Tibial artery (tissue), 4 donors: Measurements from ENCODE around the gene ISG15.

Source experiments
- DNase-seq, 2 donors: peaks; one replicate each; pipeline ENCODE4 v3.0.0-alpha.2; 2019
- H3K27ac ChIP-seq, 2 donors: fragments of 200-600 bp; sonication (generic) in 1 of 2; 1 replicate in 1 of 2; 2 replicates in 1 of 2; pipeline ENCODE4 v1.5.1; 2018 to 2019; ENCODE audit warnings: mild to moderate bottlenecking in 1 of 2
- H3K27me3 ChIP-seq, 2 donors: fragments of 200-600 bp; sonication (generic) in 1 of 2; one replicate each; pipeline versions ENCODE4 v1.5.1 to v1.6.0; 2016 to 2019
- H3K36me3 ChIP-seq, 3 donors: fragments of 200-600 bp; sonication (generic) in 2 of 3; one replicate each; pipeline ENCODE4 v1.5.1; 2016 to 2019; ENCODE audit warnings: mild to moderate bottlenecking in 2 of 3
- H3K4me1 ChIP-seq, 4 donors: fragments of 200-600 bp; sonication (generic) in 2 of 4; 1 replicate in 3 of 4; 2 replicates in 1 of 4; pipeline ENCODE4 v1.5.1; 2016 to 2019
- H3K4me3 ChIP-seq, 2 donors: fragments of 200-600 bp; sonication (generic) in 1 of 2; 1 replicate in 1 of 2; 2 replicates in 1 of 2; pipeline ENCODE4 v1.5.1; 2018 to 2019; ENCODE audit warnings: mild to moderate bottlenecking in 2 of 2
- H3K9me3 ChIP-seq, 3 donors: fragments of 200-600 bp; sonication (generic) in 1 of 3; one replicate each; pipeline ENCODE4 v1.5.1; 2016 to 2019
- intact Hi-C: fragments of 100-400 bp; cut with DNase I; formaldehyde crosslinking; loops from one replicate; pipeline ENCODE4 v1.15.0; 2023; ENCODE audit warnings: low total_unique reads
- TF ChIP-seq, protein P1 (sequence below), 2 experiments: fragments of 200-600 bp in 1 of 2; fragments of 450-650 bp in 1 of 2; IDR thresholded peaks; one replicate each; pipeline ENCODE4 v1.5.1; 2017 to 2019; ENCODE audit warnings: antibody characterized with exemption in 2 of 2, mild to moderate bottlenecking in 1 of 2, moderate library complexity in 1 of 2

Gene ISG15

DNA sequence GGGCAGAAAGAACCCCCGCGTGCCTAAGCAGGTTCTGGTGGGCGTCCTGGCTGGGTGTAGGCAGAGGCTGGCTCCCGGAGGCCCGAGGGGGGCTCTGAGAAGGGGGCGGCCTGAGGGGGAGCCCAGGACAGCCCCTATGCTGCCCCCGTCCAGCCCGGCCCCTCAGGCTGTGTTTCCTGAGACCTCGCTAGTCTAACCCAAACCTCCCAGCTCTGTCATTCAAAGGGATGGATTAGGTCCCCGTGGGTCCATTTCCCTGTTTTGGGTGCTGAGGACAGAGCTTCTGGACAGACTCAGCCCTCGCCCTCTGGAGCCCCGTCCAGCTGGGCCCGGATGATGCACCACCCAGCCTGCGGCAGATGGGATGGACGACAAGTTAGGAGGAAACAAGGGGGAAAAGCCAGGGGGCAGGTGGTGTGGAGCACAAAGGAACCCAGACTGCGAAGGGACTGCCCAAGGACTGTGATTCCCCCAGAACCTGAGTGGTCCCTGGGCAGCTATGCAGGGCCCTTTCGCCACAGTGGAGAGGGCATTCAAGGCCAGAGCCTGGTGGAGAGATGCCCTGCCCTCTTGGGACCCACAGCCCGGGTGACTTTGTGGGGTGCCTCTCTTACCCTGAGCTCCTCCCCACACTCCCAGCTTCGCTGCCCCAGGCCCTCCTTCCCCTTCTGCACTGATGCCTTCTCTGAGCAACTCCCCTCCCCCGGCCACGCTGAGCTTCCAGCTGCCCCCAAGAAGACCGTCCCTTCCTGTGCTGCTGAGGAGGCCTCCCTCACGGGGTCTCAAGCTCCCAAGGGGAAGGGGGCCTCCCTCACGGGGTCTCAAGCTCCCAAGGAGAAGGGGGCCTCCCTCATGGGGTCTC lies 16.2 kb upstream of the ISG15 start:
- peaks cover 0 to 49% (median 24%) of the 10 kb centered on the region in 4 donors for H3K4me1 ChIP-seq
- intact Hi-C loops = no loop called here
- peaks cover 0 to 6% (median 6%) of the 10 kb centered on the region in 3 donors for H3K9me3 ChIP-seq
- peak overlapping the region; percentile 67 to 89 for H3K4me3 ChIP-seq
- H3K36me3 ChIP-seq = peaks cover 0 to 3% (median 0%) of the 10 kb centered on the region in 3 donors
- no peak for DNase-seq
- TF ChIP-seq, protein P1, sequence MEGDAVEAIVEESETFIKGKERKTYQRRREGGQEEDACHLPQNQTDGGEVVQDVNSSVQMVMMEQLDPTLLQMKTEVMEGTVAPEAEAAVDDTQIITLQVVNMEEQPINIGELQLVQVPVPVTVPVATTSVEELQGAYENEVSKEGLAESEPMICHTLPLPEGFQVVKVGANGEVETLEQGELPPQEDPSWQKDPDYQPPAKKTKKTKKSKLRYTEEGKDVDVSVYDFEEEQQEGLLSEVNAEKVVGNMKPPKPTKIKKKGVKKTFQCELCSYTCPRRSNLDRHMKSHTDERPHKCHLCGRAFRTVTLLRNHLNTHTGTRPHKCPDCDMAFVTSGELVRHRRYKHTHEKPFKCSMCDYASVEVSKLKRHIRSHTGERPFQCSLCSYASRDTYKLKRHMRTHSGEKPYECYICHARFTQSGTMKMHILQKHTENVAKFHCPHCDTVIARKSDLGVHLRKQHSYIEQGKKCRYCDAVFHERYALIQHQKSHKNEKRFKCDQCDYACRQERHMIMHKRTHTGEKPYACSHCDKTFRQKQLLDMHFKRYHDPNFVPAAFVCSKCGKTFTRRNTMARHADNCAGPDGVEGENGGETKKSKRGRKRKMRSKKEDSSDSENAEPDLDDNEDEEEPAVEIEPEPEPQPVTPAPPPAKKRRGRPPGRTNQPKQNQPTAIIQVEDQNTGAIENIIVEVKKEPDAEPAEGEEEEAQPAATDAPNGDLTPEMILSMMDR (IDR thresholded peaks at IDR 0.05) = no peak
- H3K27me3 ChIP-seq = no peaks in the 10 kb centered on the region
- peak overlapping the region in 1 of 2 donors; percentile 100 for H3K27ac ChIP-seq

DNA sequence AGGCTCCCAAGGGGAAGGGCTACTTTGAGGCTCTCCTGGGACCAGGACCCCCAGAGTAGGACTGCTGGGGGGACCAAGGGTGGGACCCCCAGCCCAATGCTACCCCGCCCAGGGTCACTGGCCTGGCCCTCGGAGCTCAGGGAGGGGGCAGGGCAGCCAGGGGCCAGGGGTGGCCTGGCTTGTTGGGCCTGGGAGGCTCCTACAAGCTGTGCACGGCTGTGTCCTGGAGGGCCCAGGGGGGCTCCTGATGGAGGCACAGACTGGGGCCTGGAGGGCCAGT lies 15.6 kb upstream of the ISG15 start:
- peaks cover 0 to 2% (median under 1%) of the 10 kb centered on the region in 3 donors for H3K9me3 ChIP-seq
- intact Hi-C loops = no loop called here
- no peaks in the 10 kb centered on the region for H3K27me3 ChIP-seq
- H3K4me3 ChIP-seq = peak overlapping the region; percentile 67 to 89
- DNase-seq = peak in 1 of 2 donors; percentile 68
- peaks cover 0 to 3% (median 0%) of the 10 kb centered on the region in 3 donors for H3K36me3 ChIP-seq
- peak overlapping the region in 1 of 2 donors; percentile 100 for H3K27ac ChIP-seq
- TF ChIP-seq, protein P1 (IDR thresholded peaks at IDR 0.05) = no peak
- peaks cover 0 to 49% (median 24%) of the 10 kb centered on the region in 4 donors for H3K4me1 ChIP-seq

DNA sequence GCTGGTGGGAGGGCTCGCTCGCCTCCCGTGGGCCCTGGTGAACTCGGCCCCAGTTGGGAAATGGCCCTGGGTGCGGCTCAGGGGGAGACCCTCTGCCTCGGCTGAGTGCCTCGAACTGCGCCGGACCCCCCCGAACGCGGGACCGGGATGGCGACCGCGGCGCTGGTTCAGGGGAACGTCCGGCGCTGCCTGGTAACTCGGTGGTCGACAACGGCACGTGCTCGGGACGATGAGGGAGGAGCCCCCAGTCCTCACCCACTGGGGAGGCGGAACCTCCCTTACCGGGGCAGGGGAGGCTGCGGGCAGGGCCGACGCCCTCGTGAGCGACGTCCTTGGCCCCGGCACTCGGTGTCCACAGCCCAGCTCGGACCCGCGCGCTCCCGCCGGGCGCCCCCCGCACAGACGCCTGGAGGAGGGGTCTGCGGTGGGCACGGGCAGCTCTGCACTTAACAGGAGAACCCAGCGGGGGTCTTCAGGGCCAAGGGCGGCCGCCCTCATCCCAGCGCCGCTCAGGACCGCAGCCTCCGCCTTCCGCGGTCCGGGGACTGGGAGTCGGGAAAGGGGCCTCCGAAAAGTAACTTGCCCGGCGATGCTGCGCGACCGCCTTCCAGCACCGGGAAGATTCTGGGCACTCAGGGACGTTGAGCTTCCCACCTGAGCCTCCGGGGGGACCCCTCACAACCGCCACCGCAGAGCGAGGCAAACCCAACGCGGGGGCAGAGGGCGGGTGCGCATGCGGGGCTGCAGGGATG lies 15.1 kb upstream of the ISG15 start:
- H3K9me3 ChIP-seq = no peaks in the 10 kb centered on the region
- H3K36me3 ChIP-seq = peaks cover 0 to 5% (median 1%) of the 10 kb centered on the region in 3 donors
- no peaks in the 10 kb centered on the region for H3K27me3 ChIP-seq
- intact Hi-C loops = no loop called here
- H3K27ac ChIP-seq = peak overlapping the region; percentile 100
- DNase-seq = peak in 1 of 2 donors; percentile 67
- peaks cover 0 to 49% (median 24%) of the 10 kb centered on the region in 4 donors for H3K4me1 ChIP-seq
- H3K4me3 ChIP-seq = peak overlapping the region; percentile 67 to 89
- TF ChIP-seq, protein P1 (IDR thresholded peaks at IDR 0.05) = no peak

DNA sequence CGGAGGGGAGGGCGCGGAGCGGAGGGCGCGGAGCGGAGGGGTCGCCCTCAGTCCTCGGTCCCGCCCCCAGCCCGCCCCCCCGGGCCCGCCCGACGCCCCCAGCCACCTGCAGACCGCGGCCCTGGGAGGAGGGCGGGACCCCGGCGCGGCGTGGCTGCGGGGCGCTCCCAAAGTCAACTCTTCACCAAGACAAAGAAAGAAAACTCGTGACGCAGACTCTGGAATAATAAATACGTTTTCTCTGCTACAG lies 14.6 kb upstream of the ISG15 start:
- Histone ChIP-seq H3K9me3 (no peaks in the 10 kb centered on the region), H3K4me1 (peaks cover 0 to 49% (median 24%) of the 10 kb centered on the region in 4 donors), H3K27me3 (no peaks in the 10 kb centered on the region), H3K4me3 (peak overlapping the region; percentile 67 to 89), H3K36me3 (peaks cover 0 to 10% (median 0%) of the 10 kb centered on the region in 3 donors), H3K27ac (peak overlapping the region; percentile 100)
- TF ChIP-seq, protein P1 (IDR thresholded peaks at IDR 0.05) = no peak
- intact Hi-C loops = no loop called here
- no peak for DNase-seq

DNA sequence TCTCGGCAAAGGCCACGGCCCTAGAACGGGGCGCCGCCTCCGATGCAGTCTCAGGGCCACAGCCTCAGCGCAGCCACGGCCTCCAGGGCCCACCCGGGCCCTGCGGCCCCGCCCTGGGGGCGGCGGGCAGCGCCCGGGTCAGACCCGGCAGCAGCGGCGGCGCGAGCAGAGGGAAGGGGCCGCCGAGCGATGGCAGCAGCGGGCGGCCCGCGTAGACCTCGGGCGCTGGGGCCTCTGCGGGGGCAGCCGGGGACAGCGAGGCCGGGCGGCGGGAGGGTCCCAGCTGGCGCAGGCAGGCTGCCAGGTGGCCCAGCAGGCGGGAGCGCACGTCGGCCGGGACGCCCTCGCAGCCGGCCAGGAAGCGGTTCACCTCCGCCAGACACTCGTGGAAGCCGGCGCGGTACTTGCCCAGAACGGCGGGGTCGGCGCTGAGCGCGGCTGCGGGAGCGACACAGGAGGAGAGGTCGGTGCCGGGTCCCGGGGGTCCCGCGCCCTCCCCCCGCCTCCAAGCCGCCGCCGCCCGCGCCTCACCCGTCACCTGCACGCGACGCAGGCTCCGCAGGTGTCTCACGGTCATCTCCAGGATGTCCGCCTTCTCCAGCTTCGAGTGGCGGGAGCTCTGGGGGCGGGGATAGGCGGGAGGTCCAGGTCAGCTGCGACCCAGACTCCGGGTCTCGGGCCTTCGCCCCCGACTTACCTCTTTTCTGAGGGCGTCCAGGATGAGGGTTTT lies 14.1 kb upstream of the ISG15 start:
- Histone ChIP-seq H3K27ac (peak overlapping the region; percentile 100), H3K9me3 (no peaks in the 10 kb centered on the region), H3K36me3 (peaks cover 0 to 10% (median 0%) of the 10 kb centered on the region in 3 donors), H3K27me3 (no peaks in the 10 kb centered on the region), H3K4me3 (peak overlapping the region; percentile 67 to 89), H3K4me1 (peaks cover 0 to 49% (median 24%) of the 10 kb centered on the region in 4 donors)
- DNase-seq = no peak
- intact Hi-C loops = no loop called here
- TF ChIP-seq, protein P1 (IDR thresholded peaks at IDR 0.05) = no peak
